ENCODE results near the gene FIS1.
"Not testable (repeated sequence)": the region's sequence is repeated elsewhere in the genome, so short reads cannot be mapped to it uniquely, and the experiment has no call there.

The FIS1 gene

GRCh38 chr7:101258243-101258731 is 13.4 kb upstream of the FIS1 start:
- DNase-seq, result no peak

- no peak for DNase-seq
These were observed 10.9 kb upstream of the FIS1 start for GRCh38 chr7:101255796-101256195.

GRCh38 chr7:101253199-101253598 is 8.3 kb upstream of the FIS1 start:
- DNase-seq, result not testable (repeated sequence)

GRCh38 chr7:101251871-101252659 is 7.2 kb upstream of the FIS1 start:
- peak; percentile 46 to 97 (median 92) for DNase-seq

GRCh38 chr7:101250324-101250723 is 5.4 kb upstream of the FIS1 start:
- no peak for DNase-seq

GRCh38 chr7:101248276-101248675 is 3.4 kb upstream of the FIS1 start:
- no peak for DNase-seq

- no peak for DNase-seq
These were observed 327 bp upstream of the FIS1 start for GRCh38 chr7:101245147-101245668.

- peak in 8 of 56 donors; percentile 24 to 75 (median 41) for DNase-seq
These were observed 1.1 kb downstream of the FIS1 start for GRCh38 chr7:101243646-101244374.

- DNase-seq, result no peak
These were observed 3.2 kb downstream of the FIS1 start for GRCh38 chr7:101241443-101242349.

- no peak for DNase-seq
These were observed 3.9 kb downstream of the FIS1 start for GRCh38 chr7:101241015-101241363.

GRCh38 chr7:101240226-101241014 is 4.5 kb downstream of the FIS1 start:
- DNase-seq, result no peak

- no peak for DNase-seq
These were observed 5.0 kb downstream of the FIS1 start for GRCh38 chr7:101239951-101240220.

- no peak for DNase-seq
These were observed 5.5 kb downstream of the FIS1 start for GRCh38 chr7:101239191-101239950.

GRCh38 chr7:101238226-101239182 is 6.4 kb downstream of the FIS1 start:
- no peak for DNase-seq

GRCh38 chr7:101237206-101238067 is 7.4 kb downstream of the FIS1 start, which contains the start of gene CLDN15:
Gene CLDN15, minus strand, starts transcription at chr7:101237802. Its CDS starts 221 bp downstream, at chr7:101237581.
- peak in 4 of 56 donors; percentile 7 to 31 (median 18) for DNase-seq

- no peak for DNase-seq
These were observed 8.5 kb downstream of the FIS1 start for GRCh38 chr7:101236292-101236835.

GRCh38 chr7:101235522-101235921 is 9.4 kb downstream of the FIS1 start:
- DNase-seq, result no peak
